ENCODE data around the gene TMEM132A.

- TF ChIP-seq CTCF (IDR thresholded peaks at IDR 0.05) = no peak
- TF ChIP-seq ZFX (IDR thresholded peaks at IDR 0.05; ENCODE audit: borderline replicate concordance) = no peak
These were observed 53.6 kb downstream of the TMEM132A start for GRCh38 chr11:60977836-60978235.

Data from 22Rv1 (cell line).